Measurements from ENCODE around the gene CDKN1C. TPM values are rescaled to one million over a fixed set of nuclear protein-coding genes. Genes with fewer than 3 reads are reported as not detected.
A peak's percentile ranks its signal among the peaks of the same experiment; 100 is the strongest.

CDKN1C gene
- total RNA-seq (2014; rRNA removed; shearing (Covaris generic)): 0.25 and 0.32 TPM in 2 replicates
- 0.35 TPM in 1 of 2 replicates, not detected in the other for polyA plus RNA-seq (2014; cell fraction: nucleus; rRNA removed)

GRCh38 chr11:2885678-2886081 is at the start of gene CDKN1C:
Gene CDKN1C (minus strand): TSS chr11:2885775. CDS start chr11:2885456, 319 bp downstream.
- peak; percentile 45 for DNase-seq (ENCODE audit: extremely low read depth, low read depth)

GRCh38 chr11:2934611-2935239 is 49.1 kb upstream of the CDKN1C start:
- no peak for DNase-seq (ENCODE audit: extremely low read depth, low read depth)

GRCh38 chr11:2934021-2934550 is 48.5 kb upstream of the CDKN1C start:
- DNase-seq (ENCODE audit: extremely low read depth, low read depth): no peak

DNA sequence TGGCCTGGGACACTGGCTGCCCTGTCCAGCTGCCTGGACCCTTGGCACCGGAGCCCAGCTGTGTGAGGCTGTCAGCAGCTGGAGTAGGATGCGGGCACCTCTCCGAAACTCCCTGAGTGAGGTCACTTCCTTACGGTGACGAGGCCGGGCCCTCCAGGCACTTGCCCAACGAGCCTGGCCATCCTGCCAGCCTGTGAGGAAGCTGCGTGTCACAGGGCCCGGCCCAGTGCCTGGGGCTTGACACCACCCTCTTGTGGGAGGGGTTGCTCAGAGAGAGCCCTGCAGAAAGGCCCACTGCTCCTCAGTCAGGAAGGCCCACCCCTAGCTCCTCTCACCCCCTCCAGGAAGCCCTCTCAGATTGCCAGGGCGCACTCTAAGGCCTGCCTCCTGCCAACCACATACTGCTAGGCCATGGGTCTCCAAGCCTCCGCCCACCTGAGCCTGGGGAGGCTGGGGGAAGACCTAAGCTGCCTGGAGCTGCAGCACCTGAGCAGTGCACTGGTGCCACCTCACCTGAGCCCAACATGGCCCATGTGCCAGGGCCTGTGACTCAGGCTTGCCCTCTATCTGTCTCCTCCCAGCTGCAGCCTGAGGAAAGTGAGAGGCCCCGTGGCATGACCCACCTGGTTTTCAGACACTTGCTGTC is 47.9 kb upstream of the CDKN1C start:
- DNase-seq (ENCODE audit: extremely low read depth, low read depth): peak; percentile 77

- DNase-seq (ENCODE audit: extremely low read depth, low read depth): no peak
These were observed 47.3 kb upstream of the CDKN1C start for GRCh38 chr11:2932850-2933251.

GRCh38 chr11:2931771-2932738 is 46.5 kb upstream of the CDKN1C start:
- no peak for DNase-seq (ENCODE audit: extremely low read depth, low read depth)

GRCh38 chr11:2931420-2931746 is 45.8 kb upstream of the CDKN1C start:
- DNase-seq (ENCODE audit: extremely low read depth, low read depth): no peak

GRCh38 chr11:2930704-2931419 is 45.3 kb upstream of the CDKN1C start:
- DNase-seq (ENCODE audit: extremely low read depth, low read depth): peak; percentile 68

GRCh38 chr11:2929950-2930703 is 44.6 kb upstream of the CDKN1C start:
- peak; percentile 33 for DNase-seq (ENCODE audit: extremely low read depth, low read depth)

DNA sequence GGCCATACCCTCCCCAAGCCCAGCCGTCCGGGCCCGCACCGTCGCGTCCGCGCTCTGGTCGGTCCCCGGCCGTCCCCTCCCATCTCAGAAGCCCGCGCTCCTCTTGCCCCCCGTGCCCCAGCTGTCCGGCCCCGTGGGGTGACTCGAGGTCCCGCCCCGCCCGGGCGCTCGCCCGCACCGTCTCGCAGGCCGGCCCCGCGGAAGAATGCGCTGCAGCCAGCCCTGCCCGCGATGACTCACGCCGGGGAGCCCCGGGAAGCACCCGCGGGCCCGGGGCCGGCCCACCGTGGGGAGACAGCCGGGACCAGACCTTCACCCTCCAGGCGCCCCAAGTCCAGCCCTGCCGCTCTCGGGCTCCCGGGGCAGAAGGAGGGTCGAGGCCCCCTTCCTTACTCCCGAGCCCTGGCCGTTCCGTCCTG is 44.0 kb upstream of the CDKN1C start:
- DNase-seq (ENCODE audit: extremely low read depth, low read depth): peak; percentile 54

GRCh38 chr11:2928605-2929530 is 43.3 kb upstream of the CDKN1C start, which contains the start of gene PHLDA2:
Gene PHLDA2 (minus strand): TSS chr11:2929420. CDS start chr11:2929364, 56 bp downstream.
- DNase-seq (ENCODE audit: extremely low read depth, low read depth): peak; percentile 28

DNA sequence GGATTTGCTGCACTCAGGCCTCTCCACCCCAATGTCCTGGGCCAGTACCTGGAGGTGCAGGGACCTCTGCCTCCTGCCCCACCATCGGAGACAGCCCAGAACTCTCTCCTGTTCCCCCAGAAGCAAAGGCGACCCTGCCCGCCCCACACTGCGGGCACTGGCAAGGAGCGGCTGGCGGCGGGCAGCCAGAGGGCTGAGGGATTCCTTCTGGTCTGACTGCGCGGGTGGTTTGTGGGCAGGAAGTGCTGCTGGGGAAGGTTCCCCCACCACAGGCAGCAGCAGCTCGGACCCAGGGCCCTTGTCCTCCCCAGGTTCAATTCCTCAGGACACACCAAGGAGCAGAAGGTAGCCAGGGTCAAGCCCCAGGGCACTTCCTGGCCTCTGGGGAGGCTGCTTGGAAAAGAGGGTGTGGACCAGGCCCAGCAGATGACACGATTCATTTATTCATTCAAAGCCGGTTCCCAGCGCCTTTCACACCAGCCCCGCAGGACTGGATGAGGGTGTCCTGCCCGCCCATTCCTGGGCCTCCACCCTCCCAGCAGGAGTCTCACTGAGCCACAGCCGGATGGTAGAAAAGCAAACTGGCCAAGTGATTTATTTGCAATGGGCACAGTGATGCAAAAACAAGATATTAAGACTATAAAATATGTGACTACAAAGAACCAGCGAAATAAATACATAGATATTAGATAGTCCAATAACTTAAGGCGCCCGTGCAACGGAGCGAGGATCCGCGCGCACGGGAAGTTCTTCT is 42.5 kb upstream of the CDKN1C start:
- DNase-seq (ENCODE audit: extremely low read depth, low read depth): no peak

GRCh38 chr11:2927121-2927800 is 41.7 kb upstream of the CDKN1C start:
- no peak for DNase-seq (ENCODE audit: extremely low read depth, low read depth)

DNA sequence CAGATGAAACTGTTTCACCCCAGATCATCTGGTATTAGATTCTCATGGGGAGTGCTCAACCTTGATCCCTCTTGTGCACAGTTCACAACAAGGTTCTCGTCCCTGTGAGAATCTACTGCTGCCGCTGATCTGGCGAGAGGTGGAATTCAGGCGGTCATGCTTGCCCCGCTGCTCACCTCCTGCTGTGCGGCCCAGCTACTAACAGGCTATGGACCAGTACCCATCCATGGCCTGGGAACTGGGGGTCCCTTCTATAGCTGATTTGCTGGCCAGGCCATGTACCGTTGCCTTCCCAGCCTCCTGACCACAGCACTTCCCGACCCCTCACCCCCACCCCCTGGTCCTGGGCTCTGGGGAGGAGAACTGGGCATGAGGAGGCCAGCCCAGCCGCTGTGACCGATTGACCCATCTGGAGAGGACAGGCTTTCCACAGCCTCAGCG is 41.1 kb upstream of the CDKN1C start:
- DNase-seq (ENCODE audit: extremely low read depth, low read depth): no peak

- no peak for DNase-seq (ENCODE audit: extremely low read depth, low read depth)
These were observed 39.5 kb upstream of the CDKN1C start for GRCh38 chr11:2924821-2925675.

DNA sequence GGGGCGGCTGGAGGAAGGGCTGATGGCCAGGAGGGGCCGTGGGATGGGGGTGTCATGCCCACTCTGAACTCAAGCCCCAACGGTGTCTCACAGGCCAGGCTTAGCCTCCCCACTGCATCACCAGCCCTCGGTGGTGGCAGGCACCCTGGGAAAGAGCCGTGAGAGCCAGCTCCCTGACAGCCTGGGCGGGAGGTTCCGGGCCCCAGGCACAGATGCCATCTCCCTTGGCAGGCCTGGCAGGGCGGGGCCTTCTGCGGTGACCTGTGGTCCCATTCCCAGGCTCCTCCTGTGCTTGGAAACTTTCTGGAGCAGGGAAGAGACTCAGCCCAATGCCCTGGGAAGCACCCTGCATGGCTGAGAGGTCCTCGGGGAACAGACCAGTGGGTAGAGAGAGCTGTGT is 38.8 kb upstream of the CDKN1C start:
- DNase-seq (ENCODE audit: extremely low read depth, low read depth): no peak
